A549 (cell line): ENCODE results near the gene TNC. TPM values are rescaled to one million over a fixed set of nuclear protein-coding genes. Genes with fewer than 3 reads are reported as not detected.

Experiments
- ATAC-seq, 2 experiments: fragments of 200-7000 bp in 1 of 2; fragments of >200 bp in 1 of 2; cut with Nextera tagmentation in 1 of 2; cut with Tn5 transposase in 1 of 2; 3 replicates each; pipeline versions ENCODE4 v1.8.0 to v1.9.1; 2018 to 2020; ENCODE audit warnings: mild to moderate bottlenecking in 1 of 2, moderate library complexity in 1 of 2
- CTCF ChIA-PET: fragments of 300-600 bp; sonication (Branson Sonifier 250); formaldehyde crosslinking; extraction: SDS; loops from one replicate; lab custom pipeline; 2021; ENCODE audit warnings: antibody characterized with exemption, inconsistent platforms; lab: Yijun Ruan, JAX
- POLR2A ChIA-PET: fragments of 350-600 bp; formaldehyde crosslinking; extraction: SDS; loops from one replicate; lab custom pipeline; 2021; ENCODE audit warnings: antibody characterized with exemption, inconsistent platforms; lab: Yijun Ruan, JAX
- DNase-seq, 2 experiments: peaks; one replicate each; pipeline versions ENCODE4 v3.0.0 to v3.0.0-alpha.2; 2011 to 2016; ENCODE audit warnings: low read depth in 1 of 2, low spot score in 1 of 2
- FAIRE-seq: peaks from 2 replicates; lab custom pipeline; 2011; peaks lifted over from hg19 to GRCh38; lab: Jason Lieb, UNC
- H3K27ac ChIP-seq, 2 experiments: fragments of >200 bp; sonication (Bioruptor Twin); formaldehyde crosslinking; 3 replicates each; pipeline ENCODE4 v1.5.1; 2016 to 2017
- H3K4me1 ChIP-seq: fragments of >200 bp; sonication (Bioruptor Twin); formaldehyde crosslinking; 3 replicates; pipeline ENCODE4 v1.6.1; 2016
- H3K4me2 ChIP-seq: fragments of >200 bp; sonication (Bioruptor Twin); formaldehyde crosslinking; 3 replicates; pipeline ENCODE4 v1.6.1; 2016
- H3K4me3 ChIP-seq: fragments of >200 bp; sonication (Bioruptor Twin); formaldehyde crosslinking; 3 replicates; pipeline ENCODE4 v1.5.1; 2016
- H3K9me3 ChIP-seq: fragments of >200 bp; sonication (Bioruptor Twin); formaldehyde crosslinking; 3 replicates; pipeline ENCODE4 v1.6.1; 2016
- BHLHE40 ChIP-seq: IDR thresholded peaks from 2 replicates; pipeline ENCODE4 v1.6.1; 2012; ENCODE audit warnings: low read depth, low read length, inconsistent platforms
- CEBPB ChIP-seq, 2 experiments: fragments of >200 bp in 1 of 2; sonication (Bioruptor Twin) in 1 of 2; formaldehyde crosslinking in 1 of 2; IDR thresholded peaks; 2 replicates each; pipeline ENCODE4 v1.6.1; 2012 to 2016
- CTCF ChIP-seq: fragments of >200 bp; sonication (Bioruptor Twin); formaldehyde crosslinking; IDR thresholded peaks from 3 replicates; pipeline ENCODE4 v1.5.1; 2016
- EHF ChIP-seq: fragments of 250-450 bp; sonication (Bioruptor Pico); IDR thresholded peaks from 2 replicates; pipeline ENCODE4 v1.5.0; 2020; ENCODE audit warnings: mild to moderate bottlenecking
- EHMT2 ChIP-seq: fragments of 200-600 bp; sonication (generic); IDR thresholded peaks from 2 replicates; pipeline ENCODE4 v1.6.1; 2016; ENCODE audit warnings: antibody characterized with exemption, low read depth, mild to moderate bottlenecking, moderate library complexity
- FOXS1 ChIP-seq: fragments of 250-450 bp; sonication (Bioruptor Pico); IDR thresholded peaks from 2 replicates; pipeline ENCODE4 v1.5.0; 2020; ENCODE audit warnings: mild to moderate bottlenecking, moderate library complexity
- GATA3 ChIP-seq: IDR thresholded peaks from 2 replicates; pipeline ENCODE4 v1.6.1; 2012; ENCODE audit warnings: borderline replicate concordance
- HDAC2 ChIP-seq: fragments of 200-600 bp; sonication (generic); IDR thresholded peaks from 2 replicates; pipeline ENCODE4 v1.6.1; 2016
- MAFK ChIP-seq: fragments of 450-650 bp; IDR thresholded peaks from 2 replicates; pipeline ENCODE4 v1.6.1; 2014; ENCODE audit not compliant: partially characterized antibody
- MYC ChIP-seq: IDR thresholded peaks from 2 replicates; pipeline ENCODE4 v1.6.1; 2012; ENCODE audit warnings: mild to moderate bottlenecking, inconsistent platforms, low read length, improper control_type of control experiment, borderline replicate concordance
- NFE2L2 ChIP-seq: fragments of 150-350 bp; conservative IDR thresholded peaks from 2 replicates; pipeline ENCODE4 v1.6.1; 2014; ENCODE audit warnings: low read length
- NPAS2 ChIP-seq: fragments of 250-450 bp; sonication (Bioruptor Pico); IDR thresholded peaks from 2 replicates; pipeline ENCODE4 v1.8.0; 2022; ENCODE audit warnings: mild to moderate bottlenecking, moderate library complexity, borderline replicate concordance
- POLR2A ChIP-seq: IDR thresholded peaks from 2 replicates; pipeline ENCODE4 v1.6.1; 2012; ENCODE audit warnings: mild to moderate bottlenecking, low read length
- POLR2AphosphoS2 ChIP-seq: conservative IDR thresholded peaks from 2 replicates; pipeline ENCODE4 v1.6.1; 2012; ENCODE audit warnings: low read length, improper control_type of control experiment, inconsistent platforms
- RAD21 ChIP-seq, 2 experiments: fragments of >200 bp in 1 of 2; sonication (Bioruptor Twin) in 1 of 2; formaldehyde crosslinking in 1 of 2; IDR thresholded peaks in 1 of 2; conservative IDR thresholded peaks in 1 of 2; 2 replicates in 1 of 2; 3 replicates in 1 of 2; pipeline ENCODE4 v1.6.1; 2012 to 2018; ENCODE audit warnings: inconsistent platforms in 1 of 2
- RARB ChIP-seq: fragments of 250-450 bp; sonication (Bioruptor Pico); IDR thresholded peaks from 2 replicates; pipeline ENCODE4 v1.8.0; 2021; ENCODE audit warnings: mild to moderate bottlenecking, moderate library complexity
- TFCP2L1 ChIP-seq: fragments of 250-450 bp; sonication (Bioruptor Pico); IDR thresholded peaks from 2 replicates; pipeline ENCODE4 v1.5.0; 2021; ENCODE audit warnings: mild to moderate bottlenecking
- TP53 ChIP-seq: fragments of 250-450 bp; sonication (Bioruptor Pico); IDR thresholded peaks from 2 replicates; pipeline ENCODE4 v1.5.0; 2021; ENCODE audit warnings: mild to moderate bottlenecking, moderate library complexity
- ZNF302 ChIP-seq: fragments of 250-450 bp; sonication (Bioruptor Pico); IDR thresholded peaks from 2 replicates; pipeline ENCODE4 v1.9.0; 2021; ENCODE audit warnings: inconsistent platforms, mild to moderate bottlenecking, moderate library complexity
- ZSCAN20 ChIP-seq: fragments of 250-450 bp; sonication (Bioruptor Pico); IDR thresholded peaks from 2 replicates; pipeline ENCODE4 v1.8.0; 2022; ENCODE audit warnings: mild to moderate bottlenecking, moderate library complexity
- WGBS: methylation state at CpG from one replicate; pipeline ENCODE4 v1.1.6; 2017; ENCODE audit errors: missing lambda C conversion rate; 5-methylcytosine and 5-hydroxymethylcytosine counted together
- polyA plus RNA-seq, 4 experiments: library from polyadenylated mRNA; depleted of rRNA in 3 of 4; stranded (reverse); fragments of >200 nt; fragmentation: RNase III in 1 of 4; extraction: RNeasy Plus Mini Kit Qiagen cat#74134 plus additional on column Dnase treatment in 1 of 4; gene quantifications; 2 replicates in 3 of 4; 3 replicates in 1 of 4; pipeline ENCODE4 v1.2.3, GENCODE V29; 2011 to 2017
- TF ChIP-seq, protein P1 (sequence below): IDR thresholded peaks from 2 replicates; pipeline ENCODE4 v1.6.1; 2012
- TF ChIP-seq, protein P2 (sequence below): fragments of >200 bp; sonication (Bioruptor Twin); formaldehyde crosslinking; IDR thresholded peaks from 3 replicates; pipeline ENCODE4 v1.6.1; 2016

Gene TNC
- polyA plus RNA-seq, 2 of the 4 experiments (the other 2 are of a cell fraction) = 0.50 to 0.63 TPM

DNA sequence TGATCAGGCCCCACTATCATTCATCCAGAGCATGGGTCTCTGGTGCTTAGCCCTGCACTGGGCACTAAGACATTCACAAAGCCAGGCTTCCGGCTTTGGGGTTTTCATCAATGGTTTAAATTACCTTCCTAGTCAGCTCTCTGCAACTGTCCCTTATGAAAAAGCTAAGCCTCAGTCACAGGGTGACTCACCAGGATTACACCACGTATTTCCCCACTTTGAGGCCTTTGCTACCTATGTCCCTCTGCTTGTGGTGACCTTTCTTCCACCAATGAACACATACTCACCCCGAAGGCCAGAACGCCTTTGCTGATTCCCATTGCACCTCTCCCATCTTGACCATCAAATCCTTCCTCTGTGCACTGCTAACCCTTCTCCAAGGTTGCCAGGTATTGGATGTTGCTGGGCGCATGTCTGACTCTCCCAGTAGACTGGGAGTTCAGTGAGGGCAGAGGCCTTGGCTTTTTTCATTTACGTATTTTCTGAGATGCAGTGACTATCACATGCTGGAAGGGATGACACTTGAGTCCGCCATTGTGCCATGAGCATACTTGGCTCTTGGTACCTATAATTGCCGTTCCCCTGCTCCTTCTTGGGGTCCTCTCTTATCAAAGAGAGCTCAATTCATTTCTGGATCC, 128.9 kb downstream of the TNC start:
- Histone ChIP-seq H3K4me3 (no peak overlapping the region), H3K4me1 (0 out of 3 replicates have a peak, but pooled peaks cover 3% of the 10 kb centered on the region), H3K9me3 (no peaks in the 10 kb centered on the region), H3K4me2 (no peak overlapping the region), H3K27ac (no peak overlapping the region)
- FAIRE-seq = no peak
- peak in 1 of 2 experiments; percentile 59; a peak in 1 of 6 replicates for ATAC-seq
- no peak for DNase-seq
- 72% methylated on average over 8 of the region's 8 CpGs for WGBS
- TF ChIP-seq GATA3 (no peak), BHLHE40 (no peak), EHMT2 (no peak), ZNF302 (CRISPR knock-in tag) (no peak)
- CTCF ChIA-PET = interaction anchor here (0.7 to 1.8 kb wide), 4 partner anchors 9 to 38 kb away, joined by 3 to 5 read pairs (median 5); no protein-coding TSS in a partner anchor
- POLR2A ChIA-PET = no interaction called here

DNA sequence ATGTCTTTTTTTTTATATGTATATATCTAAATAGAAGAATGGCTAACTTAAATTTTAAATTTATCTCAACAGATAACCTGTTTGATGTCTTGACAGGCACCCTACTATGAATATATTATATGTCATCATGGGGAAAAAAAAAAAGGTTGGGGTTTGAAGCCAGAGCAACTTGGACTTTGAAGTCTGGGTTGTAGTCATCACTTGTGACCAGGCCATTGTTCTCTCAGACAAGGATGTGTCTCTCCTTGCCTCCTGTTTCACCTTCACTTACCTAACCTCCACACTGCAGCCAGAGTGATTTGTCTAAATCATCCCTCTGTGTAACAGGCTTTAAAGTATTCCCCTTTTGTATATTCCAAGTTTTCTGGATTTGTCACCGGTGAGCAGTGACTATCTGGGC, 130.8 kb downstream of the TNC start:
- Histone ChIP-seq H3K4me3 (no peak overlapping the region), H3K4me1 (0 out of 3 replicates have a peak, but pooled peaks cover 3% of the 10 kb centered on the region), H3K9me3 (no peaks in the 10 kb centered on the region), H3K27ac (no peak overlapping the region), H3K4me2 (no peak overlapping the region)
- POLR2A ChIA-PET = no interaction called here
- DNase-seq = no peak
- ATAC-seq = no peak
- CTCF ChIA-PET = interaction anchor here (0.7 kb wide), 1 partner anchor 548 kb away, joined by 4 read pairs; no protein-coding TSS in a partner anchor
- 82% methylated on average over 1 of the region's 1 CpG for WGBS
- TF ChIP-seq NPAS2 (CRISPR knock-in tag) (no peak), RAD21 (conservative IDR thresholded peaks at IDR 0.05 in 1 of 2, IDR thresholded peaks at IDR 0.05 in 1 of 2) (no peak), HDAC2 (no peak), ZSCAN20 (CRISPR knock-in tag) (no peak), EHF (CRISPR knock-in tag) (no peak), RARB (CRISPR knock-in tag) (no peak), MAFK (no peak), TFCP2L1 (CRISPR knock-in tag) (no peak), POLR2A (no peak), CTCF (no peak), POLR2AphosphoS2 (no peak), EHMT2 (no peak), FOXS1 (CRISPR knock-in tag) (no peak), MYC (no peak), BHLHE40 (no peak), CEBPB (IDR thresholded peaks at IDR 0.05) (no peak), NFE2L2 (no peak), TP53 (CRISPR knock-in tag) (no peak)
- TF ChIP-seq, protein P1, sequence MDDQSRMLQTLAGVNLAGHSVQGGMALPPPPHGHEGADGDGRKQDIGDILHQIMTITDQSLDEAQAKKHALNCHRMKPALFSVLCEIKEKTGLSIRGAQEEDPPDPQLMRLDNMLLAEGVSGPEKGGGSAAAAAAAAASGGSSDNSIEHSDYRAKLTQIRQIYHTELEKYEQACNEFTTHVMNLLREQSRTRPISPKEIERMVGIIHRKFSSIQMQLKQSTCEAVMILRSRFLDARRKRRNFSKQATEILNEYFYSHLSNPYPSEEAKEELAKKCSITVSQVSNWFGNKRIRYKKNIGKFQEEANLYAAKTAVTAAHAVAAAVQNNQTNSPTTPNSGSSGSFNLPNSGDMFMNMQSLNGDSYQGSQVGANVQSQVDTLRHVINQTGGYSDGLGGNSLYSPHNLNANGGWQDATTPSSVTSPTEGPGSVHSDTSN = no peak
- TF ChIP-seq, protein P2, sequence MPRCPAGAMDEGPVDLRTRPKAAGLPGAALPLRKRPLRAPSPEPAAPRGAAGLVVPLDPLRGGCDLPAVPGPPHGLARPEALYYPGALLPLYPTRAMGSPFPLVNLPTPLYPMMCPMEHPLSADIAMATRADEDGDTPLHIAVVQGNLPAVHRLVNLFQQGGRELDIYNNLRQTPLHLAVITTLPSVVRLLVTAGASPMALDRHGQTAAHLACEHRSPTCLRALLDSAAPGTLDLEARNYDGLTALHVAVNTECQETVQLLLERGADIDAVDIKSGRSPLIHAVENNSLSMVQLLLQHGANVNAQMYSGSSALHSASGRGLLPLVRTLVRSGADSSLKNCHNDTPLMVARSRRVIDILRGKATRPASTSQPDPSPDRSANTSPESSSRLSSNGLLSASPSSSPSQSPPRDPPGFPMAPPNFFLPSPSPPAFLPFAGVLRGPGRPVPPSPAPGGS = no peak
- FAIRE-seq = no peak
